Stomach (tissue), 4 donors: ENCODE results near the gene BTG2.

Experiments used
- CTCF ChIP-seq, 7 experiments: fragments of 450-650 bp in 4 of 7; fragments of 200-600 bp in 3 of 7; sonication (generic) in 3 of 7; IDR thresholded peaks; one replicate each; pipeline ENCODE4 v1.5.1; 2016 to 2019; ENCODE audit warnings: antibody characterized with exemption in 7 of 7, control low read depth in 2 of 7, mild to moderate bottlenecking in 1 of 7
- POLR2A ChIP-seq, 4 donors: fragments of 450-650 bp; IDR thresholded peaks; one replicate each; pipeline ENCODE4 v1.6.1; 2016; ENCODE audit warnings: antibody characterized with exemption in 4 of 4, control low read depth in 2 of 4, mild to moderate bottlenecking in 1 of 4, moderate library complexity in 1 of 4
- POLR2AphosphoS5 ChIP-seq, 3 donors: sonication (generic); formaldehyde crosslinking; IDR thresholded peaks; one replicate each; pipeline ENCODE4 v1.6.1; 2016; ENCODE audit warnings: antibody characterized with exemption in 3 of 3

- TF ChIP-seq CTCF (IDR thresholded peaks at IDR 0.05) (no peak), POLR2AphosphoS5 (IDR thresholded peaks at IDR 0.05) (no peak), POLR2A (IDR thresholded peaks at IDR 0.05) (no peak)
Measured at GRCh38 chr1:203264052-203264501, 41.2 kb upstream of the BTG2 start.
